Fibroblast of the conjunctiva (primary cell): ENCODE data around the gene C6orf89.
"Not testable (repeated sequence)": the region's sequence is repeated elsewhere in the genome, so short reads cannot be mapped to it uniquely, and the experiment has no call there.

Source experiments
- DNase-seq: peaks from one replicate; pipeline ENCODE4 v3.0.0-alpha.2; 2010; ENCODE audit warnings: low read depth

The C6orf89 gene

DNA sequence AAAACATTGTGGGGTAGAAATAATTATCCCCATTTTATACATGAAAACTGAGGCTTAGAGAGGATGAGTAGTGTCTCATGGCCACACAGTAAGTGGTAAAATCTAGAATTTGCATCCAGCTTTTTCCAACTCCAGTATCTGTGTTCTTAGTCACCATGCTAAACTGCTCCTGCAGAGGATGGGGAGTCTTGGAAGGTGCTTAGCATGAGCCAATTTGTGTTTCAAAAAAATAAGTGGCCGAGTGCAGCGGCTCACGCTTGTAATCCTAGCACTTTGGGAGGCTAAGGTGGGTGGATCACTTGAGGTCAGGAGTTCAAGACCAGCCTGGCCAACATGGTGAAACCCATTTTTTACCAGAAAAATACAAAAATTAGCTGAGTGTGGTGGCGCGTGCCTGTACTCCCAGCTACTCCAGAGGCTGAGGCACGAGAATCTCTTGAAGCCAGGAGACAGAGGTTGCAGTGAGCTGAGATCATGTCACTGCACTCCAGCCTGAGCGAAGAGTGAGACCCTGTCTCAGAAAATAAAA, 2.4 kb downstream of the C6orf89 start:
- no peak for DNase-seq

DNA sequence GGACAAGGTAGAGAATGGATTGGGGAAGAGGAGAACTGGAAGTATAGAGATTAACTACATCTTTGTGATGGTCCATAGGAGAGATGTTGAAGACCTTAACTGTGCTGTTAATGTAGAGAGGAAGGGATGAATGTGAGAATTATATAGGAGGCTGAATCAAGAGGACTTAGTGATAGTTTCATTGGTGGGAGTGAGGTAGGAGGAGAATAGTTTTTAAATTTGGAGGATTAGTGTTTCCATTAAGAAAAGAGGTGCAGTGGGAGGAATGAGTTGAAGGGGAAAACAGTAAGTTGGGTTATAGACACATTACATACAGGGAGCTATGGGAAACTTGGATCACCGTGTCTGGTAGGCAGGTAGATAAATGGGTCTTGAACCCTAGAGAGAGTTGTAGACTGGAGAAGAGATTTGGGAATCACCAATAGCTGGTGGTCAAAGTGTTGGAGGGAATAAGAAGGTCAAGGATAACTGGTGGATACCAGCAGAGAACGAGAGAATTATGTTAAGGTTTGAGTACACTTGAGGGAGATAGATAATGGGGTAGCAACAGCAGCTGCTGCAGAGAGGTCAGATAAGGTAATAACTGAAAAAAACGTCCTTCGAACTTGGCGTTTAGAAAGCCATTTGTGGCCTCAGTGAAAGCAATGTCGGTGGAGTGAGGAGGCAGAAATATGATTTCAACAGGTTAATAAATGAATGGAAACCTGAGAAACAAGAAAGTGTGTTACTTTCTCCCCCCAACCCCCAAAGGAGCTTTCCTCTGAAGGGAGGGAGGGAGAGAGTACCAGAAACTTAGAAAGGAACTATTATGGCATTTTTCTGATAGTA, 3.1 kb downstream of the C6orf89 start:
- no peak for DNase-seq

DNA sequence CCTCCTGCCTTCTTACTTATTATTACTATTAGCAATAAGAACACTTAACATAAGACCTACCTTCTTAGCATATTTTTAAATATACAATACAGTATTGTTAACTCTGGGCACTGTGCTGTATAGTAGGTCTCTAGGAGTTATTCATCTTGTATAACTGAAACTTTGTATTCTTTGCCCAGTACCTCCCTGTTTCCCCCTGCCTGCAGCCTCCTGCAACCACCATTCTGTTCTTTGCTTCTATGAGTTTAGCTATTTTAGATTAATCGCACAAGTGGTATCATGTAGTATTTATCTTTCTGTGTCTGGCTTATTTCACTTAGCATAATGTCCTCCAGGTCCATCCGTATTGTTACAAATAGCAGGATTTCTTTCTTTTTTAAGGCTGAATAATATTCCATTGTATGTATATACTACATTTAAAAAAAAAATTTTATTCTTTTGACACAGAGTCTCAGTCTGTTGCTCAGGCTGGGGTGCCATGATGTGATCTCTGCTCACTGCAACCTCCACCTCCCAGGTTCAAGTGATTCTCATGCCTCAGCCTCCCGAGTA, 4.4 kb downstream of the C6orf89 start:
- DNase-seq = no peak

DNA sequence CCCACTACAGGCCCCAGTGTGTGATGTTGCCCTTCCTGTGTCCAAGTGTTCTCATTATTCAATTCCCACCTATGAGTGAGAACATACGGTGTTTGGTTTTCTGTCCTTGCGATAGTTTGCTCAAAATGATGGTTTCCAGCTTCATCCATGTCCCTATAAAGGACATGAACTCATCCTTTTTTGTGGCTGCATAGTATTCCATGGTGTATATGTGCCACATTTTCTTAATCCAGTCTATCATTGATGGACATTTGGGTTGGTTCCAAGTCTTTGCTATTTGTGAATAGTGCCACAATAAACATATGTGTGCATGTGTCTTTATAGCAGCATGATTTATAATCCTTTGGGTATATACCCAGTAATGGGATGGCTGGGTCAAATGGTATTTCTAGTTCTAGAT, 5.4 kb downstream of the C6orf89 start:
- not testable (repeated sequence) for DNase-seq

DNA sequence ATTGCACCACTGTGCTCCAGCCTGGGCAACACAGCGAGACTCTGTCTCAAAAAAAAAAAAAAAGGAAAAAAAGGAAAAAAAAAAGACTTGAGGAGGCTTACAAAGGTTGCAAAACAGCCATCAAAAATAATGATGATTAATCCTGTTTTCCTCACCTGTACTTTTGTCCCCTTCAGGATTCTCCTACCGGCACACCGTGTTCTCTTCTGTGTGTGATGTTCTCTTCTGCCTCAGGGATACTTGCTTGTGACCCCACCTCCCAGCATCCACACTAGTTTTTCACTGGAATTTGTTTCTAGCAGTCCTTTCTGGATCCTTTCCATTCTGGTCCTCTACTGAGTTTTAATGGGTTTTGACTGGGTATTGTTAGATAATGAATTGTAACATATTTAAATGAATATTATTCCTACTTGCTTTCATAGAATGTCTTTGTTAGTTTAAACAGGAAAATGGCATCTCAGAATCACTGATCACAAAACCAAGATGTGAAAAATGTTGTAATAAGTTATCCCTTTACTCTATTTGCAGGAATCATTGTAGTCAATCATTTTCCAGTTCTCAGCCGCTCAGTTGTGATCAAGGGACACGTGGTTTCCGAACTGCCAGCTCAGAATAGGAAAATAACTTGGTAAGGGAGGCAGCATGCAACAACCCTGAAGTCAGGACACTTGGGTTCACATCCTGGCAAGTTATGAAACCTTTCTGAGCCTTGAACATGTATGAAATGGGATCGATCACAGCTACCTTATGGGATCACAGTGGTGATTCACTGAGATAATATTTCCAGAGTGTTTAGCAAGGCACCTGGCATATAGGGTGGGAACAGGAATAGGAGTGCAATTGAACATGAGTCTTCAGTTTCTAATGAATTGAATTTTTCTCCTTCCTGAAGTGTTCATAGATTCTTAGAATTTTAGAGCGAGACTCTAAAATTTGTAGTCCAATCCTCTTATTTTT, 8.5 kb downstream of the C6orf89 start:
- DNase-seq = no peak

DNA sequence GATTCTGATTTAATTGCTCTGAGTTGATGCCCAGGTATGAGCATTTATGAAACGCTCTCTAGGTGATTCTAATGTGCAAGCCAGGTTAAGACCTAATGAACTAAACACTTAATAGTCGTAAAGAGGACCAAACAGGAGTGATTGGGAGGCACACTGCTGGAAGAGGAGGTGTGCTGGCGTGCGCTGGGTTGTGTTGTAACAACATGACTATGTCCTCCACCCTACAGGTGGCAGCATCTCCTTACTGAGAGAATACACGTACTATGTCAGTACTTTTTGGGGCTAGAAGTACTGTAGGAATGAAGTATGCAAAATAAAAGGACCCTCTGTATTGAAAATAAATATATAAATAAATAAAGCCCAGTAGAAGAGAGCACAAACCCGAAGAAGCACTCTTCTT, 11.9 kb downstream of the C6orf89 start:
- DNase-seq = no peak

DNA sequence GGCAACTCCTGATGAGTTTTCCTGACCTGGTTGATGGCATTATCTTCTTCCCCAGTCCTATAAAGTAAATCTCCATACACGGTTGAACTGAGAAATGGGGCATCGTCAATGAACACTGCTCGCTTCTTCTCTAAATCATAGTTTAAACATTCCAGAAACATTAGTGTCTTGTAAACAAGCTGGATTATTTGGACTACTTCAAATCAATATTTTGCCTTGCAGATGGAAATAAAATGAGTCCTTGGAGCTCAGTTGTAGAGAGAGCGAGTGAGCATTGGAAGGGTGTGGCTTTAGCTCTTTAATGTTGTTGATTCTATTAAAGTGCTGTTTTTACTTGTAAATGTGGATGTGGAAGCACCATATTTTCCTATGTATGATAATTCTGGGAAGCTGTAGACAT, 18.4 kb downstream of the C6orf89 start:
- no peak for DNase-seq

DNA sequence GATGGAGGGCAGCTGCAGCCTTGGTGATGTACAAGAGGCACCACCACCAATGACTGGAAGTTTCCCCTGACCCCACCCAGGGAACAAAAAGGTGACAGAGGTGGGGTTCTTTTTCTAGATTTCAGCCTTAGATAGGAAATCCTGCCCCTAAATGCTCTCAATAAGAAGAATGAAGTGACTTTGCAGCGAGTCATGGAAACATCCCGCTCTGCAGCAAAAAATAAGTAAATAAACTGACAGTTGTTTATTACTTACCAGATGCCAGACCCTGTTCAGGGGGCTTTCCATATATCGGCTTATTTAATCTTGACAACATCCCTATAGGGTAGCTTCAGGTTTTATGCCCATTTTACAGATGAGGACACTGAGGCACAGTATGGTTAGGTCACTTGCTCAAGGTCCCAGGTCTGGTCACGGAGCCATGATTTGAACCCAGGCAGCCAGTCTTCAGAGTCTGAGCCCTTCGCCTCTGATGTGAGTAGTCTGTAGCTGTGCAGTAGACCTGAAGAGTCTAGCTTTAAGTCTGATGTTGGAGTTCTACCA, 19.2 kb downstream of the C6orf89 start:
- no peak for DNase-seq

DNA sequence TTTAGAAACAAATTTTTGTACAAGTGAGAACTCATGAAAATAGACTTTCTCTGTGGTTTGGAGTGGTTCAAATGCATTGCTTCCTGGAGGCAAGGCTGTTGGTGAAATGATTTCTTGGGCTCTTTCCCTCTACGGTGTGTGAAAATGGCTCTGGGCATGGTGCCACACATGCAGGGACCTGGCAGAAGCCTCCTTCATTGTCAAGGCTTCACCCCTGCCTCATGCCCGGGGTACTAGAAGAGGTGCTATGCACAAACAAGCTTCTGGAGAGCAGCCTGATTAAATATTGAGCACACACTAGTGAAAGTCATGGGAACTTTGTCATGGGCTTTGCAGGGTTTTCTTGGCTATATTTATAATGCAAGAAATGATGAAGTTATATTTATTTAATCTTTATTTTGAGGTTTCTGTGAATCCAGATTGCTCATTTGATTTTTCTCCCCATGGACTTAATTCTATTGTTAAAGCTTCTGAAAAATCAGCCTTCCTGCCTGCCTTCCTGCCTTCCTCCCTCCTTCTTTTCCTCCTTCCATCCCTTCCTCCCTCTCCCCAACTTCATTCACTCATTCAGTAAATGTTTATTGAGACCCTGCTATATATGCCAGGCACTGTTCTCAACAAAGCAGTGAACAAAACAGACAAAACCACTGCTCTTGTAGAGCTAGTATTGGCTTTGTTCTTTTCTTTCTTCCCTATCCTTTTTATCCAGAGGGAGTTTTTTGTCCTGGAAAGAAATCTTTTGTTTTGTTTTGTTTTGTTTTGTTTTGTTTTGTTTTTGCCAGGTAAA, 21.0 kb downstream of the C6orf89 start:
- DNase-seq = no peak

DNA sequence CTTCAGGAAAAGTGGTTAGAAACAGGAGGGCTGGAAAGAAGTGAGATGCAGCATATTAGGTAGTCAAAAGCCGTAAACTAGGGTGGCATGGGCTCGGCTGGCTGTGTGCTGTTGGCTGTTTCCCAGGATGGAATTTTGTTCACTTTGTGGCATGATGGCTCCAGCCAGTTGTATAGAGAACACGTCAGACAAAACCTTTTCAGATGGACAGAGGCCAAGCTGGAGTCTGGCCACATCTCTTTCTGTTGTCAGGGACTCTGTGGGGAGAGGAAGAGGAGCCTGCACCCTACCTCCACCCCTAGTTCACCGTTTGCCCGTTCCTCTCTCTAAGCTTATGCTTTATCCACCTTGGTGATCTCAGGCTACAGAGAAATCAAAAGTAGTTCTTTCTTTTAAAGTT, 22.0 kb downstream of the C6orf89 start:
- DNase-seq = no peak

DNA sequence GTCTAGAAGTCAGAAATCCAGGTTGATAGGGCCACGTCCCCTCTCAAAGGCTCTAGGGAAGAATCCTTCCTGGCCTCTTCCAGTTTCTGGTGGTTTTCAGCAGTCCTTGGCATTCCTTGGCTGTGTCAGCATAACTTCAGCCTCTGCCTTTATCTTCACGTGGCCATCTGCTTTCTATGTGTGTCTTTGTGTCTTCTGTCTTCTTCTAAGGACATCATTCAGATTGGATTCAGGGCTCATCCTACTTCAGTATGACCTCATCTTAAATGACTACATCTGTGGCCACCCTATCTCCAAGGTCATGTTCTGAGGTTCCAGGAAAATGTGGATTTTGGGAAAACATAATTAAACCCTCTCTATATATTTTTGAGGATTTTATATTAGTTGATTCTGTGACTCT, 23.0 kb downstream of the C6orf89 start:
- DNase-seq = no peak

DNA sequence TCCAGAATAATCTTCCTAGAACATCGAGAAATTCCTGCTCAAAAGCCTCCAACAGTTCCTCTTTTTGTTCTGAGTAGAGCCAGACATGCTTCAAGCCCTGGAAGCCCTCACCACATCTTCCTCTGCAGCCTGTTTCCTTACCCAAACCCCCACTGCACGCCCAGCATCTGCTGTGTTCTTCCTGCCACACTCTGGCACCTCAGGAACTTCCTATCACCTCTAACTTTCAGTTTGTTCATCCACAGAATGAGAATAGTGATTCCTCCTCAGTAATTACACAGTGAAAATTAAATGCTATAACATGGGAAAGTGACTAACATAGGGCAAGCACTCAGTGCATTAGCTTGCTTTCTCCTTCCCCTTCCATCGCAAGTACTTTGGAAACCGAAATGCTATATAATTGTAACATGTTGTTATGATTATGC, 26.3 kb downstream of the C6orf89 start:
- DNase-seq = no peak

DNA sequence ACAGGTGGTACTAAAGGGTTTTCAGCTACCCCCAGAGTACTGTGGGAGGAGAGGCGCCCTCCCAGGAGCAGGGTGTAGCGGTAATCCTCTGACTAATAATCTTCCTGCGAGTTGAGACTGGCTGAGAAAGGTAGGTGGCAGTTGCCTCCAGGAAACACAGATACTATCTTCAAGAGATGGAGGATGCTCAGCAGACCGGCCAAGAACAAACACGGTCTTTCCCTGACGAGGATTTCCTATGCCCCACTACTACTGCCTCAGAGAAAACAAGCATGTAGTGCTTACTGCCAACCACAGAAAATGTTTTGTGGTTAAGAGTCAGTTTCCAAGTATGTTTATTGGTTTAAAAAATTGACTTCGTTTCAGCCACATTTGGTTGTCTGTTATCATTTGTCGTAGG, 26.8 kb downstream of the C6orf89 start:
- peak; percentile 68 for DNase-seq

DNA sequence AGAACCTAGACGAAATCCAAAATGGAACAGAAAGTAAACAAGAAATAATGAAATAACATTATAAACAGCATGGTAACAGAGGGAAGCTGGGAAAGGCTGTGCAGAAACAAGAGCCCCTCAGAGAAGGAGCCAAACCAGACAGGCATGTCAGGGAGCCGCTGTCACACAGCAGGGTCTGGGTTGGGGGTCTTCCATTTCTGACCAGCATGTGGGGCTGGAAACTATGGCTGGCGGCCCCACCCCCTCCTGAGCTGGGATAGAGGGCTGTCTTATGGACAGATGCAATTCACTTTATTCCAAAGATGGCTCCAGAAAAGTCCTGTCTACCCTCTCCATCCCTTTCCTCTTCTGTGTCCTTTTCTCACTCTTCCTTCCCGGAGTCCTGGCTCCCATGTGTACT, 27.3 kb downstream of the C6orf89 start:
- no peak for DNase-seq

DNA sequence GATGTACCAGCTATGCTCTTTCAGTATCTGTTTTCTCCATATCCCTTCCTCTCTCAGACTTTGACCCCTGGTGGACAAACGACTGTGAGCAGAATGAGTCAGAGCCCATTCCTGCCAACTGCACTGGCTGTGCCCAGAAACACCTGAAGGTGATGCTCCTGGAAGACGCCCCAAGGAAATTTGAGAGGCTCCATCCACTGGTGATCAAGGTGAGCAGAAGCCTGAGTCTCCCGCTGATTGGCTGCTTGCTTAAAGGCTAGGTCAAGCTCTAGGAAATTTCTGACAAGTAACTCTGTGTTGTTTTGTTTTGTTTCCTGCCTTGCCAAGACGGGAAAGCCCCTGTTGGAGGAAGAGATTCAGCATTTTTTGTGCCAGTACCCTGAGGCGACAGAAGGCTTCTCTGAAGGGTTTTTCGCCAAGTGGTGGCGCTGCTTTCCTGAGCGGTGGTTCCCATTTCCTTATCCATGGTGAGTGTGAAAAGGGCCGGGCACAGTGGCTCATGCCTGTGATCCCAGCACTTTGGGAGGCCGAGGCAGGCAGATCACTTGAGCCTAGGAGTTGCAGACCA, 28.6 kb downstream of the C6orf89 start:
- DNase-seq = no peak

DNA sequence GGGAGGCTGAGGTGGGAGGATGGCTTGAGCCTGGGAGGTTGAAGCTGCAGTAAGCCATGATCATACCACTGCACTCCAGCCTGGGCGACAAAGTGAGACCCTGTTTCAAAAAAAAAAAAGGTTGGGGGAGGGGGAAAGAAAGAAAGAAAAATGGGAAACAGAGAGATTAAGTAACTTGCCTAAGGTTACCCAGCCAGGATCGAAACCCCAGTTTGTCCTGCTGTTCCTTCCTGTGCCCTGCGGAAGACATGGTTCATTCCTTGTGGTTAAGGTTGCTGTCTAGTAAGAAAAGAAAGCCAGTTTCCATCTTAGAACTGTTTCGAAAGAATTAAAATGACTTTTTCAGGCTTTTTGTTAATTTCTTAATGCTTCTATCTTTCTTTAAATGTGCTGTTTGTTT, 29.8 kb downstream of the C6orf89 start:
- DNase-seq = no peak

DNA sequence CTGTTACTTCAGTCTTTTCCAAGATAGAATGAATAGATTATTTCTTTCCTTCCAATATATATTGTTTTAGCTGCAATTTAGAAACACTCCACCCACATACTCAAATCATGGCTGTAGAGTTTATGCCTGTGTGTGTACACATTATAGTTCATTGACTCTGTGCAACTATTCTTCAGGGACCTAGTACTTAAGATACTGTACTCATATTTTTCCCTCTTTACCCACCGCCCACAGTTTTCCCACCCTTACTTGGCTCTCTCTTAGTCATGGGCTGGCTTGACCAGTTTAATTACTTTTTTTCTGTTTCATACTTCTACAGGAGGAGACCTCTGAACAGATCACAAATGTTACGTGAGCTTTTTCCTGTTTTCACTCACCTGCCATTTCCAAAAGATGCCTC, 30.4 kb downstream of the C6orf89 start:
- no peak for DNase-seq

DNA sequence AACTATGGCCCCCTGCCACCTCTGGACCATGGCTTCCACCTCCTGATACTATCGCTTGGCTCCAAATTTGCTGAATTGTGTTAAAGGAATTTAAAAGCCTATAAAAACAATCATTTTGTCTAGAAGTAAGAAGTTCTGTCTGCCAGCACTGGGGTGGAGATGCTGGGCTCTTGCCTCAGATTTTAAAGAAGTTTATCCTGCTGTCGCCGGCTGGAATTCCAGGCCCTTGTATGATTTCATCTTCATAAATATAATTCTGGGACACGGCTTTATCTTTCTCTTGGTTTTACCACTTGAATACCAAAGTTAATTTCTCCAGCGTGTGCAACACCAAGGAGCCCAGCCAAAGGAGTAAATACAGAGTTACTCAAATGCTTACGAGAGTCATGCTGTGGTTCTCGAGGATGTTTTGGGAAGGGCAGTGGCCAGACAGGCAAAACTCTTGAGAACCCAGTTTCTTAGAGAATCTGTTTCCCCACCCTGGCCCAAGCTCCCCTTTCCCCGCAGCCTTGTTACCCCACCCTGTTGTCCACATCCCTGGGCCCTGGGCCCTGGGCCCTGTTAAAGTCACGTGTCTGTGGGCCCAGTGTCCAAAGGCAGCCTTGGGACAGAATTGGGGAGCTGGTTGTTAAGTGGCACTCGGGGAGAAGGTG, 31.9 kb downstream of the C6orf89 start:
- peak; percentile 36 for DNase-seq

DNA sequence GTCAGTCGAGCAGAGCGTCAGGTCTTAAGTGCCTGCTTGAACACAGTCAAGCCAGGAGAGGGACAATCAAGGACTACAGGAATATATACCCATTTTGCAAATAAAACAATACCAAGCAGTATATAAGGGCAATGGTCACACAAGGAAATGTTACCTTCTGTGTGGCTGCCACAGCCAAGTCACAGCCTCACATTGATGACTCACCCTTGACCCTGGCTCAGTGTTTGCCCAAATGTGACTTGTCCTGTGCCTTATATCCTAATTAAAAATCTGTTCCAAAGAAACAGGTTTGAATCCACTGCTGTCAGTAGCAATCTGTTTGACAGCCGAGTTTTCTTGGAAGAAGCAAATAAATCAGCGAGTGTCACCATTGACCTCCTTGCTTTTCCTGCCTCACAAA, 34.3 kb downstream of the C6orf89 start:
- no peak for DNase-seq

DNA sequence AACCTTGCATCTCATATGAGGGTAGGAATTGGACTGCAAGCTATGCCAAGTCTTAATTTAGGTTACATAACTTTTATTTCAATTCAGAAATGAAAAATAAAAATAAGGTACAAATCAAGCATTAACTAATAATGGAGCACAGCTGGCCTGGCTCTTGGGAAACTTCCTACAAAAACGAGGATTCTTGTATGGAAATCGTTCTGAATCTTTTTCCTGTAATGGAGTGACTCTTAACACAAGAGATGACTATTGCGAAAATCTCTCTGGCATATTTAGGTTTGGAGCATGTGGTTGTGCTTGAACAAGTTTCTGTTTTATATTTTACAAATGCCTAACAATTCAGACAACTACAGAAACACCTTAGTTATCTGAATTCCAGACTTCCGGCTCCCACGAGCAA, 34.8 kb downstream of the C6orf89 start:
- no peak for DNase-seq

DNA sequence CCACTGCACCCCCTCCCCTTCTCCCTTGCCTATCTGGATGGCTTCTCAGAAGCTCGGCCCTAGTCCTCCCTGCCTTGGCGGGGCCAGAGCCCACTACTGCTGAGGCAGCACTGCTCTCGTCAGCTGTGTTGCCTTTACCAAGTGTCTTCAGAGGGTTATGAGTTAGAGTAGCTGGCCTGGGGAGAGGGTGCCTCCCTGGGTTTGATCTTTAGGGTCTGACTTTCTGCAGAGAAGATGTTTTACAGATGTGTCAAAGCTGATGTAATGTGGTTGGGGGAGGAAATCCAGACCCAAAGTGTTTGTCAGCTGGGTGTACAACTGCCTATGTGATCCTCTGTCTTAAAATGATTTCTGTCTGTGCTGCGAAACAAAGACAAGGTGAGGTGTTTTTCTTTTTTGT, 38.4 kb downstream of the C6orf89 start:
- no peak for DNase-seq
